ENCODE results near the gene COL5A1.
A peak's percentile ranks its signal among the peaks of the same experiment; 100 is the strongest.

The COL5A1 gene

GRCh38 chr9:134731497-134732391 lies 90.1 kb downstream of the COL5A1 start:
- no peak for DNase-seq

DNA sequence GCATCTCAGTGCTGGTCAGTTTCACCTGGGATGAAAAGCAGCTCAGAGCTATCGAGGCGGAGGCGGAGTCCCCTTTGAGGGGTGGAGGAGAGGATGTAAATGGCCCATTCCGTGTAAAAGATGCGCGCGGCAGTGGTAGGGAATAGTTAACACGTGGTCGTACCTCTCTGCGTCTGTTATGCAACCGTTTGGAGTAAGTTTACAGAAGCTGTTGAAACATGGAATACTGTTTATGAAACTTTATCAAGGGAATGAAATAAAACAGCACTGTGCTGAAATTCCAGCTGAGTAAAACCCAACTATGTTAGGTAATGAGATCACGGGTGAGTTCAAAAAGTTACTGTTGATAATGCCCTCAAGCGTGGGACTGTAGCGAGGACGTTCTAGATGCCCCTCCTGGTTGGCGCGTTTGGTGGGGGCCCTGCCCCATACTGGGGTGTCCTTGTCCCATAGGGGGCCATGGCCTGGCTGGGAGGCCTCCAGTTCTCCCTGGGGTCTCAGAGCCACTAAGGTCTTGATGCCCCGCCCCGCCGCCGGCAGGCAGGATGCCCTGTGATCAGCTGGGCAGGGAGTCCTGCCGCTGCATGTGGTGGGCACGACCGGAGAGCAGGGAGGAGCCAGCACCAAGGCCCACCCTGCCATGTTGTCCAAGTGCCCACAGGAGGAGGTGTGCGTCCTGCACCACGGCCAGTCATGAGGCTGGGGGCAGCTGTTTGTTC lies 90.9 kb downstream of the COL5A1 start:
- DNase-seq, result no peak

GRCh38 chr9:134733480-134734232 lies 92.1 kb downstream of the COL5A1 start:
- DNase-seq, result no peak

- no peak for DNase-seq
Measured at GRCh38 chr9:134734270-134734669, 92.7 kb downstream of the COL5A1 start.

- DNase-seq, result no peak
Measured at GRCh38 chr9:134735441-134736175, 94.0 kb downstream of the COL5A1 start.

DNA sequence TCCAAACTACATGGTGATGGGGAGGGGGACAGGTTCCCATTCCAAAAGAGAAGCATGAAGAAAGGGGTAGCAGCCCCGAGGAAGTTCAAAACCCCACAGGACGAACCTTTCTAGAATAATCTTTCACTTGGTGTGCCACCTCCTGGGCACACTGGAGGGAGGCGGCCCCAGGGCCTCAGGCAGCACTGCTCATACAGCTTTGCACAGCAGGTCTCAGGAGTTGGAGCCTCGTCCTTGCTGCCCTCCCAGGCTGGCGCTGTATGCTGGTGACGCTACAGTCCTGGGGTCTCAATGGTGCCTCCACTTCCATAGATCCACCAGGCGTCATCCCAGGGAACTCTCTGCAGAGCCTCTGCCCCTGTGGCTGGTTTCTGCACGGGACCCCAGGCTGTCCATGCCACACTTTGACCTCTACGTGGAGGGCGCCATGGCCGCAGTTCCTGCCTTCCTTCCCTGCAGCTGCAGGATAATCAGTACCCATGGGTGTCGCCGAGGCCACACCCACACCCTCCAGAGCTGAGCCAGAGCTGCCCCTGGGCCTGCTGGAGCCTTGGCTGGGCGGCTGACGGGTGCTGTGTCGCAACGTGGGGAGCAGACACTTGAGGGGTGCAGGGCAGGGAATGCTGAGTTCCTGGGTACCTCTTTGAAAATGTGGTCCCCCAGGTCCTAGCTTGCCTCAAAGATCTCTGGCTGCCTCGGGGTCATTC lies 95.3 kb downstream of the COL5A1 start:
- no peak for DNase-seq

DNA sequence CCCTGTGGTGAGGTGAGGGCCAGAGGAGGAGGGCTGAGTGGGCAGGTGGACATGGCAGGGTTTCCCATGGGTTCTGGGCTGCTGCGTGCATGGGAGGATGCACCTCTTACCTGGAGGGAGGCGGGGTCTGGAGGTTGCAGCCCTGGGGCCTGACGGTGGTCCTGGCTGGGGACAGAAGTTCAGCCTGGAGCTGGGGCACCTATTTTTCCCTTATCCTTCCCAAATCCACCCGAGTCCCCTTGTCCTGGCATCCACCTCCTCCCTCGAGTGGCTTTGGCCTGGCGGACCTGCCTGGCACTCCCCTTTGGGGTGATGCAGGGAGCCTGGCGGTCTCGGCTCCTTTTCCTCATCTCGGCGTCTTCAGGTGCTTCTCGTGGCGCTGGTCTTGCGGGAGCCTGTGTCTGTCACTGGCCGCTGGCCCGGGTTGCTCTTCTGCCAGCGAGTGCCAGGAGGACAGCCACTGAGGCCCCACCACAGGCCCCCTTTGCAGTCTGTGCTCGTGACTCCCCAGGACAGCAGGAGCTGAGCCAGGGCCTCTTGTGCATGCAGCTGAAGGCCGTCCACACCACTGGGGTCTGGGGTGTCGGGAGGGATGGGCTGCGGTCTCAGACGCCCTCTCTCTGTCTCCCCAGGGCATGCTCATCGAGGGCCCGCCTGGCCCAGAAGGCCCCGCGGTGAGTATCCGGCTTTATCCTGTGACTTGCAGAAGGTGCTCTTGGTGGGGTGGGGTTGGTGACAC lies 96.4 kb downstream of the COL5A1 start:
- DNase-seq, result no peak

GRCh38 chr9:134738869-134739659 lies 97.5 kb downstream of the COL5A1 start:
- DNase-seq, result peak; percentile 13 to 21

GRCh38 chr9:134739660-134739968 lies 98.0 kb downstream of the COL5A1 start:
- no peak for DNase-seq

GRCh38 chr9:134740071-134740470 lies 98.5 kb downstream of the COL5A1 start:
- DNase-seq, result no peak

DNA sequence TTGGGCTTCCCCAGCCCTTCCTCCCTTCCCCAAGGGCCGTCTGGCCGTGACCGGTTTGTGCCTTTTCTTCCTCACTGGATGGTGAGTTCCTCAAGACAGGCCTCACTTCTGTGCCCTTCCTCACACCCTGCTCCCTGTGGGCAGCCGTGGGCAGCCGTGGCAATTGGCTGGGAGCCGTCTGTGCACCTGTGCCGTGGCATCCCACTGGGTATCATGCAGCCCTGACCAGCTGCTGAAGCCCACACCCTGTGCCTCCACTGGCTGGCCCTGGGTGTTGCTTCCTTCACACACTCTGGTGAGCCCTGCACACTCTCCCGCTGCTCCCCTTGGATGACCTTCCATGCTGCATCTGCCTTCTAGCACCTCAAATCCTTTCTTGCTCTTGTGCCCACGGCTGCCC lies 100.2 kb downstream of the COL5A1 start:
- no peak for DNase-seq

GRCh38 chr9:134742822-134743535 lies 101.4 kb downstream of the COL5A1 start:
- DNase-seq, result no peak

DNA sequence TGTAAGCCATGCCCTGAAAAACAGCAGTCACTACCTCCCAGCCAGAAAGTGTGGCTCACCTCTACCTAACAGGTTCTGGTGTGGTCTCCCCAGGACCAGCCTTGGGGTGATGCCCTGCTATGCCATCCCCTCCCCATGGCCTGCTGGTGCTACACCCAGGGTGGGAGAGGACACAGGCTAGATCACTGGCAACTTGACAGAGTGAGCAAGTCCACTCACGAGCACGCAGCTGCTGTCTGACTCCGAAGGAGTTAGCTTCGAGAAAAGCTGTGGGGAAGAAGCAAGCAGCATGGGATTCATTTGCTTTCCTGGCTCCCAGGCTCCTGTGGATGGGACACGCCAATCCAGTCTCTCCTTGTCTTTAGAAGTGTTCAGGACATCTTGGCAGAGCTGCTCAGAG lies 102.2 kb downstream of the COL5A1 start:
- no peak for DNase-seq

- no peak for DNase-seq
Measured at GRCh38 chr9:134744385-134745295, 103.0 kb downstream of the COL5A1 start.

- no peak for DNase-seq
Measured at GRCh38 chr9:134747951-134748489, 106.4 kb downstream of the COL5A1 start.

DNA sequence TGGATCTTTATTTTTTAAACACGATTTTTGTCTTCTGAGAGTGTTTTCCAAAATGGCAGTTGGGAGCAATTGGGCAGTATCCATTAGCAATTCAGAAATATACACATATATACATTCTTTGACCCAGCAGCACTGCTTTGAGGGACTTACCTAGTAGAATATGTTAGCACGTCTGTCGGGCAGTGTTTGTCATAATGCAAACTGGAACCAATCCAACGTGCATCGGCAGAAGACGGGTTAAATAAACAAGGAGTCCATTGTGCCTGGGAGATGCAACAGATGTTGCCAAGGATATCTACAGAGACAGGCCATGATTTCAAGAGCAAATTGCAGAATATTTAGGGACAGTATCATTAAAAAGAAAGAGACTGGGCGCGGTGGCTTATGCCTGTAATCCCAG lies 107.0 kb downstream of the COL5A1 start:
- no peak for DNase-seq

GRCh38 chr9:134750450-134751155 lies 109.0 kb downstream of the COL5A1 start:
- DNase-seq, result no peak

DNA sequence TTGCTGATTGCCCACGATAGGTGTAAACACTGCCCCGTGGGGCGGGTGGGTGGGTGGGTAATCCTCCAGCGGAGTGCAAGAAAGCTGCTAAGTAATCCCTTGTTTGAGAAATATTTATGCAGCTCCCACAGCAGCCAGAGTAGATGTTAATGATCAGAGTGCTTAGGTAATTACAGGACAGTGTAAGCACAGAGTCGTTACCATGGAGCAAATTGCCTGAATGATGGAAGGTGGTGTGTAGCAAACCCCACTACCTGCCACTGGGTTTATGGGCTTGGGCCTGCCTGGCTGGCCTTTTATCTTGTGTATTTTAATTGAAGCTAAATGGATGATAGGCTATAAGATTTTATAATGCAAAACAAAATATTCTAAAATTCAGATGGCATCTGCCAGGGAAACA lies 110.0 kb downstream of the COL5A1 start:
- no peak for DNase-seq

Measured in activated CD4-positive, alpha-beta T cell treated with anti-CD3 and anti-CD28 coated beads for 4 hours (primary cell).